Measurements from ENCODE around the gene FYTTD1. TPM values are rescaled to one million over a fixed set of nuclear protein-coding genes. Genes with fewer than 3 reads are reported as not detected.

FYTTD1 gene
- total RNA-seq, 1 experiment from 2014 or later, result 70.7 TPM

DNA sequence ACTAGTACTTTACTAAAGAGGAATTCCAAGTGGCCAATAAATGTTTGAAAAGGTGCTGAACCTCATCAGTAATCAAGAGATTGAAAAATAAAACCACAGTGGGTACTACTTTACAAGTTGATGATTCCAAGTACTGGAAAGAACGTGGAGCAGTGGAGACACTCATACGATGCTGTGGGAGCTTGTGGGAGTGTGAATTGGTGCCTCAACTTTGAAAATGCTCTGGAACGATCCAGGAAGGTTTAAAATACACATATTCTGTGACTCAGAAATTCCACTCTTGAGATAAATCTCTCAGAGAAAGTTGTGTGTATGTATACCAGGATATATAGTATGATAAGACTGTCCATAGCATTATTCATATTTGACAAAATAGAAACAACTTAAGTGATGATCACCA, 50.7 kb downstream of the FYTTD1 start:
- no peak overlapping the region for H3K27ac ChIP-seq (ENCODE audit: low read depth, low read length)
- H3K4me2 ChIP-seq (ENCODE audit: low read length), result no peak overlapping the region
- H3K4me1 ChIP-seq (ENCODE audit: control insufficient read depth in 1 of 2, insufficient read depth in 2 of 2, low read length in 2 of 2), result no peaks in the 10 kb centered on the region
- no peak overlapping the region for H3K9ac ChIP-seq (ENCODE audit: low read length)
- no peaks in the 10 kb centered on the region for H4K20me1 ChIP-seq (ENCODE audit: insufficient read depth)
- TF ChIP-seq POLR2AphosphoS5 (IDR thresholded peaks at IDR 0.05; ENCODE audit: low read depth, low read length) (no peak), YY1 (IDR thresholded peaks at IDR 0.05; ENCODE audit: extremely low read depth, insufficient replicate concordance, low read depth, low read length) (no peak), SP1 (IDR thresholded peaks at IDR 0.05; ENCODE audit: low read depth) (no peak), EGR1 (IDR thresholded peaks at IDR 0.05; ENCODE audit: low read depth) (no peak), CEBPB (IDR thresholded peaks at IDR 0.05; ENCODE audit: low read depth) (no peak), SRF (IDR thresholded peaks at IDR 0.05; ENCODE audit: low read depth) (no peak), EZH2phosphoT487 (IDR thresholded peaks at IDR 0.05; ENCODE audit: borderline replicate concordance) (no peak), TCF7L2 (IDR thresholded peaks at IDR 0.05; ENCODE audit: borderline replicate concordance, extremely low read depth, insufficient read depth, insufficient read length) (no peak)
- TF ChIP-seq, protein P1, sequence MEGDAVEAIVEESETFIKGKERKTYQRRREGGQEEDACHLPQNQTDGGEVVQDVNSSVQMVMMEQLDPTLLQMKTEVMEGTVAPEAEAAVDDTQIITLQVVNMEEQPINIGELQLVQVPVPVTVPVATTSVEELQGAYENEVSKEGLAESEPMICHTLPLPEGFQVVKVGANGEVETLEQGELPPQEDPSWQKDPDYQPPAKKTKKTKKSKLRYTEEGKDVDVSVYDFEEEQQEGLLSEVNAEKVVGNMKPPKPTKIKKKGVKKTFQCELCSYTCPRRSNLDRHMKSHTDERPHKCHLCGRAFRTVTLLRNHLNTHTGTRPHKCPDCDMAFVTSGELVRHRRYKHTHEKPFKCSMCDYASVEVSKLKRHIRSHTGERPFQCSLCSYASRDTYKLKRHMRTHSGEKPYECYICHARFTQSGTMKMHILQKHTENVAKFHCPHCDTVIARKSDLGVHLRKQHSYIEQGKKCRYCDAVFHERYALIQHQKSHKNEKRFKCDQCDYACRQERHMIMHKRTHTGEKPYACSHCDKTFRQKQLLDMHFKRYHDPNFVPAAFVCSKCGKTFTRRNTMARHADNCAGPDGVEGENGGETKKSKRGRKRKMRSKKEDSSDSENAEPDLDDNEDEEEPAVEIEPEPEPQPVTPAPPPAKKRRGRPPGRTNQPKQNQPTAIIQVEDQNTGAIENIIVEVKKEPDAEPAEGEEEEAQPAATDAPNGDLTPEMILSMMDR (IDR thresholded peaks at IDR 0.05 in 2 of 3, conservative IDR thresholded peaks at IDR 0.05 in 1 of 3; ENCODE audit: borderline replicate concordance in 1 of 3, insufficient read depth in 1 of 3, low read depth in 2 of 3, low read length in 2 of 3), result no peak
- TF ChIP-seq, protein P2, sequence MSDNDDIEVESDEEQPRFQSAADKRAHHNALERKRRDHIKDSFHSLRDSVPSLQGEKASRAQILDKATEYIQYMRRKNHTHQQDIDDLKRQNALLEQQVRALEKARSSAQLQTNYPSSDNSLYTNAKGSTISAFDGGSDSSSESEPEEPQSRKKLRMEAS (IDR thresholded peaks at IDR 0.05), result no peak
- TF ChIP-seq, protein P3, sequence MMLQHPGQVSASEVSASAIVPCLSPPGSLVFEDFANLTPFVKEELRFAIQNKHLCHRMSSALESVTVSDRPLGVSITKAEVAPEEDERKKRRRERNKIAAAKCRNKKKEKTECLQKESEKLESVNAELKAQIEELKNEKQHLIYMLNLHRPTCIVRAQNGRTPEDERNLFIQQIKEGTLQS (IDR thresholded peaks at IDR 0.05), result no peak
- H3K4me3 ChIP-seq (replicated peaks in 1 of 2; ENCODE audit: low read depth in 1 of 2, low read length in 2 of 2), result no peak overlapping the region
- H3K36me3 ChIP-seq (ENCODE audit: control insufficient read depth in 1 of 2, insufficient read depth in 2 of 2, low read length in 2 of 2), result no peaks in the 10 kb centered on the region
- H3K9me2 ChIP-seq (ENCODE audit: insufficient read depth), result no peaks in the 10 kb centered on the region
- BruUV-seq (replicated peaks), result no TSS peak
- no peaks in the 10 kb centered on the region for H3K27me3 ChIP-seq (ENCODE audit: insufficient read depth, low read length)
- ChIA-PET POLR2A (no interaction called here), RAD21 (ENCODE audit: low non-redundant PET in 1 of 2, low total read pairs in 2 of 2, uncharacterized antibody in 2 of 2, unreplicated experiment in 2 of 2) (no interaction called here), CTCF (interaction anchor here (0.6 kb wide), 1 partner anchor 1985 kb away, joined by 3 read pairs; no protein-coding TSS in a partner anchor)
- H3K9me3 ChIP-seq (ENCODE audit: control insufficient read depth in 1 of 2, insufficient read depth in 1 of 2, low read depth in 1 of 2, low read length in 2 of 2), result no peaks in the 10 kb centered on the region
- H3K79me2 ChIP-seq (ENCODE audit: insufficient read depth, low read length), result peaks cover 70% of the 10 kb centered on the region
- no peak overlapping the region for H2AFZ ChIP-seq (ENCODE audit: low read depth, low read length, poor library complexity, severe bottlenecking)
- intact Hi-C loops (cut with micrococcal nuclease), result no loop called here
- no peak for ATAC-seq
- DNase-seq (ENCODE audit: low read depth, low spot score), result no peak

Data from HCT116 (cell line).